PC-9 (cell line): ENCODE data around the gene RENBP.

Experiments used
- CTCF ChIP-seq: fragments of 200-600 bp; sonication (generic); conservative IDR thresholded peaks from 2 replicates; pipeline ENCODE4 v1.6.1; 2017; ENCODE audit warnings: mixed run types, antibody characterized with exemption, mild to moderate bottlenecking, moderate library complexity
- EZH2 ChIP-seq: fragments of 200-600 bp; sonication (generic); IDR thresholded peaks from 2 replicates; pipeline ENCODE4 v1.8.0; 2017; ENCODE audit warnings: antibody characterized with exemption, low read depth

- TF ChIP-seq CTCF = no peak
- no peak for TF ChIP-seq EZH2
Observed at GRCh38 chrX:153901753-153902140, 42.7 kb downstream of the RENBP start.
